Activated T-helper 9 cell treated with anti-CD3 and anti-CD28 coated beads, Interleukin-2, amount 50 U/mL, for 16 hours (primary cell): ENCODE results near the gene FXYD7.
"Not testable (repeated sequence)": the region's sequence is repeated elsewhere in the genome, so short reads cannot be mapped to it uniquely, and the experiment has no call there.

ENCODE experiments used
- DNase-seq: peaks from one replicate; pipeline ENCODE4 v3.0.0-alpha.2; 2020; ENCODE audit warnings: low read depth

The FXYD7 gene

GRCh38 chr19:35143231-35143715 is at the start of gene FXYD7:
Gene FXYD7, plus strand, starts transcription at chr19:35143255. Its CDS starts 79 bp downstream, at chr19:35143334.
- no peak for DNase-seq

- DNase-seq, result no peak
These were observed 49.6 kb upstream of the FXYD7 start for GRCh38 chr19:35093430-35093829.

DNA sequence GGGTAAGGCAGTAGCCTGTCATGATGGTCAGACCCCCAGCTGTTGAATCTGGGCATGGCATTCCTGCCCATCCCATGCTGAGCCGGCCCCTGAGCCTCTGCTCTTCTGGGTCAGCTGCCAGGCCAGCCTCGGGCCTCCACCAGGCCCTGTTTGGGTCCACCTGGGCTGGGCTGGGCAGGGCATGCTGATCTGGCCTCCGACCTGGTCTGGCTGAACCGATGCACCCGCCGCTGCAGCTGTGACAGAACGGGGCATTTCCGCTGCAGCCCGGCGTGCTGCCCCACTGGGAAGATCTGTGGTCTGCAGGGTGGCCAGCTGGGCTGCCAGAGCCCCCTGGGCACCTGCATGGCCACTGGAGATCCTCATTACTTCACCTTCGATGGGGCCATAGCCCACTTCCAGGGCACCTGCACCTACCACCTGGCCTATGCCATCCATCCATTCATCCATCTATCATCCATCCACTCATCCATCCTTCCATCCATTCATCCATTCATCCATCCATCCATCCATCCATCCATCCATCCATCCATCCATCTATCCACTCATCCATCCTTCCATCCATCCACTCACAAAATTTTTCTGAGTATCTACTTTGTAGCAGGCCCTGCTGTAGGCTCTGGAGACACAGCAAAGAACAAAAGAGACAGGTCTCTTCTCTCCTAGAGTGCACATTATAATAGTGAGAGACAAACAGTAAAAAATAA is 49.0 kb upstream of the FXYD7 start:
- DNase-seq, result no peak

GRCh38 chr19:35094656-35095055 is 48.4 kb upstream of the FXYD7 start:
- no peak for DNase-seq

DNA sequence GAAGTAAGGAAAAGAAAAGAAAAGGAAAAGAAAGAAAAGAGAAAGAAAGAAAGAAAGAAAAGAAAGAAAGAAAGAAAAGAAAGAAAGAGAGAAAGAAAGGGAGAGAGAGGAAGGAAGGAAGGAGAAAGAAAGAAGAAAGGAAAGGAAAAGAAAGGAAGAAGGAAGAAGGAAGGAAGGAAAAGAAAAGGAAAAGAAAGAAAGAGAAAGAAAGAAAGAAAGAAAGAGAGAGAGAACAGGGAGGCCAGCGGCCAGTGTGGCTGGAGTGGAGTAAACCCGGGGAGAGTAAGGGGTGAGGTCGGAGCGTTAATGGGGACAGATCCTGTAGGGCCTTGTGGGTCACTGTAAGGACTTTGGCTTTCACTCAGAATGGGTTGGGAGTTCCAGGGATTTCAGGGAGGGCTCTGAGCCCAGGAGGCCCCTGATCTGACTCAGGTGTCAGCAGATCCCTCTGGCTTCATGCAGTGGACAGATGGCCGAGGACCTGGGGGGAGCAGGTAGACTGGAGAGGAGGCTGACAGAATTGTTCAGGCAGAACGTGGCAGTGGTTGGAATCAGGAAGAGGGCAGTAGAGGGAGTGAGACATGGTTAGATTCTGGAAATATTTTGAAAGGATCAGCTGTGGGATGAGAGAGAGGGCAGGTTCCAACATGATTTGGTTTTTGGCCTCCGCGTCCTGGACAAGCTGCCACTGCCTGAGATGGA is 47.2 kb upstream of the FXYD7 start:
- no peak for DNase-seq

DNA sequence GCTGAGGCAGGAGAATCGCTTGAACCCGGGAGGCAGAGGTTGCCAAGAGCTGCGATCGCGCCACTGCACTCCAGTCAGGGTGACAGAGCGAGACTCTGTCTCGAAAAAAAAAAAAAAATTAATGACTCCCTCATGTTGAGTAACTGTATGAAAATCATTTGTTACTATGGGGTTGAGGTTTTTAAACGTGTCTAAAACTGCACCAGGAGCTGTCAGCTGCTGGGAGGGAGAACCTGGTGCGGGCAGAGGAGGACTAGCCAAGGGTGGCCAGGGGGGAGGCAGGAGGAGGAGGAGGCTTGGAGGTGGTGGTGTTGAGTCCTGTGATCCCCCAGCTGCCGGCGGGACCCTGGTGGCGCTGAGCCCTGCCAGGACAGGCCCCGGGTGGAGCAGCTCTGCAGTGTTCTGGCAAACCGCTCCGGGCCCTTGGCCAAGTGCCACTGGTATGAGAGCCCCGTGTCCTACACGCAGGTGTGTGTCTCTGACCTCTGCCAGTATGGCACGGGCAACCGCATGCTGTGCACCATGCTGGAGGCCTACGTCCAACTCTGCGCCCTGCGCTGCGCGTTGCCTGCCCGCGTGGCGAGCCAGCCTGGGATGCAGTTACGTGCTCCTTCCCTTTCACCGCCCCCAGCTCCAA is 44.5 kb upstream of the FXYD7 start:
- no peak for DNase-seq

DNA sequence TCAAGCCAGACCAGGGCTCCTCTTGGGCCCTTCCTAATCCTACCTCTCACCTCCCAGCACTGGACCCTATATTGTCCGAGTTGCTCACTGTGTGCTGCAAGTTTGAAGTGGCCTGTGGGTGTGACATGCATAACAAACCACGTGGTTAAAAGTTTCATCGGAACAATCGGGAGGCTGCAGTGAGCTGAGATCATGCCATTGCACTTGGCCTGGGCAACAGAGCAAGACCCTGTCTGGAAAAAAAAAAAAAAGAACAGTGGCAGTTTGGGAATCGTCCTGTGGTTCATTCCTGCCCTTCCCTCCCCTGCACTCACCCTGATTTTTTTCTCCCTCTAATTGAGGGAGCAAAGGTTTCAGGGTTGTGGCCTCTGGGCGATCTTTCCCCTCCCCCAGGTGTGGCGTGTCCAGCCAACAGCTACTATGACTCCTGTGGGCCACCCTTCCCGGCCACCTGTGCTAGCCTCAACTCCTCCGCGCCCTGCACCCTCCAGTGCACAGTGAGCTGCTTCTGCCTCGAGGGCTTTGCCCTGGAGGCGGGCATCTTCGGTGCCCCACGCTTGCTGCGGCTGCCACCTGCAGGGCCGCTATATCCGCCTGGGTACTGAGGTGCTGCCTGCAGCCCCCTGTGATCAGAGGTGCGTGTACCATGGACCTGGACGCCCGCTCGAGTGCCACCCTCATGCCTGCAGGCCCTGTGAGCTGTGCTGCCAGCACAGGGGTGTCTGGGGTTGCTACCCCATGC is 43.7 kb upstream of the FXYD7 start:
- DNase-seq, result no peak

GRCh38 chr19:35099897-35100275 is 43.2 kb upstream of the FXYD7 start:
- DNase-seq, result no peak

- no peak for DNase-seq
These were observed 42.2 kb upstream of the FXYD7 start for GRCh38 chr19:35100588-35101533.

DNA sequence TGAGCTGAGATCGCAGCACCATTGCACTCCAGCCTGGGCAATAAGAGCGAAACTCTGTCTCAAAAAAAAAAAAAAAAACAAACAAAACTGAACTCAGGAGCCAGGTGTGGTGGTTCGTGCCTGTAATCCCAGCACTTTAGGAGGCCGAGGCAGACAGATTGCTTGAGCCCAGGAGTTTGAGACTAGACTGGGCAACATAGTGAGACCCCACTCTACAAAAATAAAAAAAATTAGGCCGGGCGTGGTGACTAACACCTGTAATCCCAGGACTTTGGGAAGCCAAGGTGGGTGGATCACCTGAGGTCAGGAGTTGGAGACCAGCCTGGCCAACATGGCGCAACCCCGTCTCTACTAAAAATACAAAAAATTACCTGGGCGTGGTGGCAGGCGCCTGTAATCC is 41.1 kb upstream of the FXYD7 start:
- not testable (repeated sequence) for DNase-seq

DNA sequence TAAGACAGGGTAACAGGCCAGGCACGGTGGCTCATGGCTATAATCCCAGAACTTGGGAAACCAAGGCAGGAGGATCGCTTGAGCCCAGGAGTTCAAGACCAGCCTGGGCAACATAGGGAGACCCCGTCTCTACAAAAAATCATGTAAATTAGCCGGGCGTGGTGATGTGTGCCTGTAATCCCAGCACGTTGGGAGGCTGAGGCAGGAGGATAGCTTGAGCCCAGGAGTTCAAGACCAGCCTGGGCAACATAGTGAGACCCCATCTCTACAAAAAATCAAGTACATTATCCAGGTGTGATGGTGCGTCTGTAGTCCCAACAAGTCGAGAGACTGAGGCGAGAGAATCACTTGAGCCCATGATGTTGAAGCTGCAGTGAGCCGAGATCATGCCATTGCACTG is 39.4 kb upstream of the FXYD7 start:
- not testable (repeated sequence) for DNase-seq

GRCh38 chr19:35104361-35104760 is 38.7 kb upstream of the FXYD7 start:
- no peak for DNase-seq

DNA sequence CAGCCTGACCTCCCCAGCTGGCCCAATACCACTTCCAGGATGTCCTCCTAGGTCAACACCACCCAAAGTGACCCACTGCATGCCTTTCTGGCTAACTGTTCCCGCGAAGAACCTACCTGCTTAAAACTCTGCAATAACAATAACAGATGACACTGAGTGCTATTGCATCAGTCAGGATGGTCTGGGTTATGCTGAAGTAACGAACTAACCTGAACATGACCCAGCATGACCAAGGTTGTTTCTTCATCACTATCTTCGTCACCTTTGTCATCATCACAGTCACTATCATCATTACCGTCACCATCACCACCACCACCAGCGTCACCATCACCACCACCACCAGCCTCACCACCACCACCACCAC is 38.0 kb upstream of the FXYD7 start:
- no peak for DNase-seq

DNA sequence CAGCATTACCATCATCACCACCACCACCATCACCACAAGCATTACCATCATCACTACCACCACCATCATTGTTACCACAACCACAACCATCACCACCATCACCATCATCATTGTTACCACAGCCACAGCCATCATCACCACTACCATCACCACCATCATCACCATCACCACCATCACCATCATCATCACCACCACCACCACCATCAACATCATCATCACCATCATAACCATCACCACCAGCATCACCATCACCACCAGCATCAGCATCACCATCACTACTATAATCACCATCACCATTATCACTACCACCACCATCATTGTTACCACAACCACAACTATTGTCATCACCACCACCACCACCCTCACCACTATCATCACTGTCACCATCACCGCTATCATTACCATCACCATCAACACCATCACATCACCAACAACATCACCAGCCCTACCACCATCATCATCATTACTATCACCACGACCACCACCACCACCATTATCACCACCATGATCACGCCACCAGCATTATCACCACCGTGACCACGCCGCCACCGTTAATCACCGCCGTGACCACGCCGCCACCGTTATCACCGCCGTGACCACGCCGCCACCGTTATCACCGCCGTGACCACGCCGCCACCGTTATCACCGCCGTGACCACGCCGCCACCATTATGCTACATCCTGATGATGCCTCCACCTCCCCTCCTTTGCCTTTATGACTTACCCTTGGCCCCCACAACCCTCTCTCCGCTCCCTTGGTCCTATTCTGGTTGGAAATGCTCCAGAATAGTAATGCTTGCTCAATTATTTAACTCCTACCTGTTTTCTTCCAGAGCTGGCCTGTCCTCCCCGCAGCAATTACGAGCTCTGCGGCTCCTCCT is 37.4 kb upstream of the FXYD7 start:
- no peak for DNase-seq

- DNase-seq, result no peak
These were observed 36.8 kb upstream of the FXYD7 start for GRCh38 chr19:35106291-35106583.

- no peak for DNase-seq
These were observed 36.0 kb upstream of the FXYD7 start for GRCh38 chr19:35106898-35107541.

- no peak for DNase-seq
These were observed 35.5 kb upstream of the FXYD7 start for GRCh38 chr19:35107545-35107944.

DNA sequence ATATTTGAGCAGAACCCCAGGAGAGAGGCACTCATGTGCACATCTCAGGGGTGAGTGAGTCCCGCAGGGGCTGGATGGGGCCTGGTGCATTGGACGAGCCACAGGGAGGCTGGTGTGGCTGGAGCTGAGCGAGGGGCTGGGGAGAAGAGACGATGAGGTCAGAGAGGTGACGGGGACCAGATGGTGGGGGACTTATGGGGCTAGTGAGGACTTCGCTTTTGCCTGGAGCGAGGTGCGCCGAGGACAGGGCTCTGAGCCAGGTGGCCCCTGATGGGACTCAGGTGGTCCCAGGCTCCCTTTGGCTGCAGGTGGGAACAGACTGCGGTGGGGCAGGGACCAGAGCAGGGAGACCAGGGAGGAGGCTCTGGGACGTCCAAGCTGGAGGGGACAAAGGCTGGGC is 34.3 kb upstream of the FXYD7 start:
- no peak for DNase-seq

- no peak for DNase-seq
These were observed 33.5 kb upstream of the FXYD7 start for GRCh38 chr19:35109395-35110112.
